DMS 273 treated with DMSO at 0.1 percent for 48 hours (cell line): Measurements from ENCODE around the gene CTSC.
"Not testable (repeated sequence)": the region's sequence is repeated elsewhere in the genome, so short reads cannot be mapped to it uniquely, and the experiment has no call there.

Source experiments
- DNase-seq: peaks from one replicate; lab custom pipeline; 2025; lab: John Stamatoyannopoulos, UW

Gene CTSC

DNA sequence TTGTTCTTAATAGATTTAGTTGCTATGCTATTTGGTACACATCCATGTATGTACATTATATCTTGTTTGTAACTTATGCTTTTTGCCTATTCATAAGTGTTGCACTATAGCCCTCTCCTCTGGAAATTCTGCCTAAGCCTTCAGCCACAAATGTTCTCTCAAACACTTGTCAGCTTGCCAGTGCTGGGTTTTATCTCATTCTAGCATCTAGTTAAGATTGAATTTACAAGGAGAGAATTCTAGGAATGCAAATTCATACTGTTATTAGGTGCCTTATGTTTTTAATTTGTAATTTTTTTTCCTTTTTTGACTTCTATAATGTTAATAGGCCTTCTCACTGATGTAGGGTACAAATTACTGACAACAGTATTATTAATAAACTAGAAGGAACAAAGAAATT, 14.6 kb upstream of the CTSC start:
- no peak for DNase-seq

DNA sequence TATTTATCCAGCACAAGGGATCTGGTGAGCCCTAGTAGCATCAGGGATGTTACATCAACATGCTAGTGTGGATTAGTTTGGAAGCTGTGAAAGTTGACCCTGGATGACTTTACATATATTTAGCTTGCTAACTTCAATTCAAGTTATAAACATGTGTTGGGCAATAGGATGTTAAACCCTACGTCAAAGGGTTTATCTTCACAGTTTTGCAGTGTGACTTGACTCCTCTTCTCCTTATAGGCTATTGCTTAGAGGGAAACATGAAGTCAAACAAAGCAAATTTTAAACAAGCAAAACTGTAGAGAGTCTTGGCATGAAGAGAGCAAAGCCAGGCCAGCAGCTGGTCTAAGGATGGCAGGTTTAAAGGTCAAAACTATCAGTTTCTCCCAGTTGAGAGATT, 11.3 kb upstream of the CTSC start:
- no peak for DNase-seq

DNA sequence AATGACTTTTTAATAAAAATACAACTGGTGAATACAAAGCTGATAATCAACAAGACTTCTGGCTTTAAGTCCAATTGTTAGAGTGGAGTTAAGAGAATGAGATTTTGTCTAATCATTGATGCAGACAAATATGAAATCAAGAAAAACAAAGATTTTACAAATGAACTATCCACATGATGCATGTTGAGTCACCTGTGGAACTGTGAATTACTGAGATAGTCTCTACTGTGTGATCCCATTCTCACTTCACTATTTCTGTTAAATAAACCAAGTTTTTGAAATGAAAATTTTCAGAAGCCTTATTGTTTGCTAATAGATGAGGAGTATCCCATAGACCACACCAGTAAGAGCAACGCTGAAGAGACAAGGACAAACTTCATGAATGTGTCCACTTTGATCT, 8.4 kb upstream of the CTSC start:
- DNase-seq = no peak

DNA sequence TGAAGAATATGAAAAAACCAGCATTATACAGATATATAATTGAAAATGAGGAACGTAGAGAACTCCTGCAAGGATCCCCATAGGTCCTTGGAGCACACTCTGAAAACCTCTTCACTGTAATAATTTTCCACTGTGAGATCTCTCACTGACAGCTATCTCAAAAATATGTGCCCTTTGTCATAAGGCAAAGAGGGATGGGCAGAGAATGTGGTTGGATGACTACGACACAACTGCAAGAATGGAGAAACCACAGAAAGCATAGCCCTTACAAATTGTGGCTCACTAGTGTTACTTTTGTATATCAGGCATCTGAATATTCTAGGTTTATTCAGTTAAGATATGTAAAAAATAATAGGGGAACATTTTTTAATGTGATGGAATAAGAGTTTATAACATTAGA, 7.9 kb upstream of the CTSC start:
- no peak for DNase-seq

DNA sequence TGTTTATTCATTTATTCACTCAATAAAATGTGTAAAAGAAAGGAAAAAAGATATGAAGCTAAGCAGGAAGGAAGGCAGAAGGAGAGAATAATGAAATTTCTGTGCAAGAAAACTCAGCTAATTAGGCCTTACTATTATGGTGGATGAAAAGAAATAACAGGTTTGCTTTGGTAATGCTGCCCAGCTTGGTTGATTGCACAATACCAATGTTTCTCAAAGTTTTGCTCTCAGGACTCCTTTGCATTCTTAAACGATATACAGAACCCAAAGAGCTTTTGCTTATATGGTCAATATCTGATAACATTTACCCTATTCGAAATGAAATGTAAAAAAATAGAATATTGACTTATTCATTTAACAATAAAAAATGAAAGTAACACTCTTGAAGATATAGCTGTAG, 7.3 kb upstream of the CTSC start:
- DNase-seq = no peak

DNA sequence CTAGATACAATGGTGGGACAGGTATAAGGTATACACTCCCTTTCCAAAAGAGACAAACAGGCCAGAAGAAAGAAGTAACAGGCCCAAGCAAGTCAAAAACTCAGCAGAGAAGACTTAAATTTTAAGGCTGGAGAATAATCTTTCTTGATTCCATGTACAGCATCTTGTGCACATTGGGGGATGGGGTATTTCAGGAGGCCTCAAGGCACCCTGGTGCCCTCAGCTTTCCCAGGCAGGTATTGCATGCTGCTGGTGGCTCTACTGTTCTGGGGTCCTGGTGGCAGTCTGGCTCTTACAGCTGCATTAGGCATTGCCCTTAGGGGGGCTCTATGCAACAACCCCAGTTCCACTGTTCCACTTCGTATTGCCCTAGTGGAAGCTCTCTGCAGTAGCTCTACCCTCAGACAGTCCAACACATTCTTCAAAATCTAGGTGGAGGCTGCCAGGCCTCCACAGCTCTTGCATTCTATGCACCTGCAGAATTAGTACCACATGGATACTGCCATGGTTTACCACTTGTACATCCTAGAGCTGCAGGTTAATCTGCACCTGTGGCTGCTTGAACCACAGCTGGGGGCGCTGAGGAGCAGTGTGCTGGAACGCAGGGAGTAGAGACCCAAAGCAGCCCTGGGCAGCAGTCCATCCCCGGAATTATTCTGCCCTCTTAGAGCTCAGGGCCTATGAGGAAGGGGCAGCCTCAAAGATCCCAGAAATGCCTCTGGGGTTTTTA, 4.2 kb upstream of the CTSC start:
- DNase-seq = no peak

DNA sequence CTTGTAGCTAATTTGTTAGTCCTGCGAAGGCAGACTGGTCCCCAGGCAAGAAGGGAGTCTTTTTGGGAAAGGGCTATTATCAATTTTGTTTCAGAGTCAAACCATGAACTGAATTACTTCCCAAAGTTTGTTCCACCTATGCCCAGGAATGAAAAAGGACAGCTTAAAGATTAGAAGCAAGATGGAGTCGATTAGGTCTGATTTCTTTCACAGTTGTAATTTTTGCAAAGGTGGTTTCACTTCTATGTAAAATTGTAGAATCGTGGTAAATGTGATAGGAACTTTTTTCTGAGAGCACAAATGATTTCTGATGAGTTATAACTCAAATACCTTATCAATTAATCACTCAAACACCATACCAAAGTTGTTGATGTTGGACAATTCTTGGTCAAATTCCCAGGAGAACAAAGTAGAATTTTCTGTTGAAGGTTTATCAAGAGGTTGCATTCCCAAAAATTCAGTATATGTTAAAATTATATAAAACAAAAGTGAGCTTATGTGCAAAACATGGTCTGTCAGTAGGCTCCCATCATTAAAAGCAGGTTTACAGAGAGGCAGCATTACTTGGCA, 2.9 kb upstream of the CTSC start:
- DNase-seq = no peak

DNA sequence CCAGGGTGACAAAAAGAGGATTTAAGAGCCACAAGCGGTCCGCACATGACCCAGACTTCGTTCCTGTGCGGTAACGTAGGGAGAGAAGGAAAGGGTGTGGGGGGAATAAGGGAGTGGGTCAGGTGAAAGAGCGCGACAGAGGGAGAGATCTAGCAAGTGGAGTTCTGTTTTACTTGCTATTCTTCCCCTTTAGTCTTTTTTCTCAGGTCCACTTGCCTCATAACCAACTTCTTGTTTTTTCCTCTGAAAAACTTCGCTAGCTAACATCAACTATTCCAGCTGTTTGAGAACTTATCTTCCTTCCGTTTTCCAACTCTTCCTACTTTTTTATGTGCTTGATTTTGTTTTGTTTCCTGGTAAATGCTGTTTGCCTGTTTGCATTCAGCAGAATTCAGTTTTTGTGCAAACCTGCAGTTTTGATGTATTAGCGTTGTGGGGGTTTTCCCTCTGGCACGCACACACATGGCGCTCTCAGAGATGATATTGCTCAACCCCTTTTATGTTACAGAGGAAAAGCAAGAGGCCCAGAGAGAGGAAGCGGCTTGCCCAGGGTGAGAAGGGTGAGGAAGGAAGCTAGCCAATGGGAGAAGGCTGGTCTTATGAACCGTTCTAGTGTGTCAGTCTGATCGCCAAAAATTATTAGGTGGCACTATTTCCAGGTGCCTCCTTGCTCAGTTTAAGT, 592 bp upstream of the CTSC start:
- no peak for DNase-seq

DNA sequence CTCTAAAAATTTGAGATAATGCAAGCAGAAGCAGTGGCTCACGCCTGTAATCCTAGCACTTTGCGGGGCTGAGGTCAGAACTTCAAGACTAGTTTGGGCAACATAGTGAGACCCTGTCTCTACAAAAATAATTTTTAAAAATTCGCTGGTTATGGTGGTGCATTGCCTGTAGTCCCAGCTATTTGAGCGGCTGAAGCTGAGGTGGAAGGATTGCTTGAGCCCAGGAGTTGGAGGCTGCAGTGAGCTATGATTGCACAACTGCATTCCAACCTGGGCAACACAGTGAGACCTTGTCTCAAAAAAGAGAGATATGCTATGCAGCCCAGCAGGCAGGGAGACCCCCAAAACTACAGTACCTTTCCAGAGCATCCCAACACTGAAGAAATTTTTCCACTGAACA, 2.3 kb downstream of the CTSC start:
- DNase-seq = no peak

DNA sequence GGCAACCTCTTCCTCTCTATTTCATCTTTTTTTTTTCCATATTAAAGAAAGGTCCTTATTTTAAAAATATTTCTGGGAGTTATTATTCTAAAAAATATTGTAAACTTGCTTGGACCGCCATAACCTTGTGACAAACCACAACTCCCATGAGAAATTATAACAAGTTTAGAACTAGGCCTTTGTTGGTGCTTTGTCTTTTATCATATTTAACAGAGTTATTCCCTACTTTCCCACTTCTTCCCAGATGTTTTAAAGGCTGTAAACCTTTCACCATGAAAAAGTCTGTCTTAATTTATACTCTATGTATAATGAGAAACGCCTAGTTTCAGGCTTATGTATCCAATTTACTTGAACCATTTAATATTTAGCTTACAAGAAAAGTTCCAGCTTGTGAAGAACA, 3.7 kb downstream of the CTSC start:
- no peak for DNase-seq

DNA sequence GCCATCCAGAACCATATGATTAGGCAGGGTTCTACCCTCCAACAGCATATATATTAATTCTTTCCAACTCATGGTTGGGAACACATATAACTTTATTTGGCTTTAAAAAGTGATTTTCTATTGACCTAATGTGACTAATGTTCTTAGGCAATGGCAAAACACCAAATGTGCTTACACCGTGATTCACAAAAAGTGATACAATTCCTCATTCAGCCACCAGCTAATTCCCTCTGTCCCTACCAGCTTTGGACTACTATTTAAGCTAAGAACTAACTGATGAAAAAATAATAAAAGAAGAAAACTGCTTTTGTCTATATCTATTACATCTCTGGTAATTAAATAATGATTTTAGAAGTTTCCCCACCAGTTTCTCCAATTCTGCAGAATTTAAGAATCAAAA, 4.7 kb downstream of the CTSC start:
- no peak for DNase-seq

DNA sequence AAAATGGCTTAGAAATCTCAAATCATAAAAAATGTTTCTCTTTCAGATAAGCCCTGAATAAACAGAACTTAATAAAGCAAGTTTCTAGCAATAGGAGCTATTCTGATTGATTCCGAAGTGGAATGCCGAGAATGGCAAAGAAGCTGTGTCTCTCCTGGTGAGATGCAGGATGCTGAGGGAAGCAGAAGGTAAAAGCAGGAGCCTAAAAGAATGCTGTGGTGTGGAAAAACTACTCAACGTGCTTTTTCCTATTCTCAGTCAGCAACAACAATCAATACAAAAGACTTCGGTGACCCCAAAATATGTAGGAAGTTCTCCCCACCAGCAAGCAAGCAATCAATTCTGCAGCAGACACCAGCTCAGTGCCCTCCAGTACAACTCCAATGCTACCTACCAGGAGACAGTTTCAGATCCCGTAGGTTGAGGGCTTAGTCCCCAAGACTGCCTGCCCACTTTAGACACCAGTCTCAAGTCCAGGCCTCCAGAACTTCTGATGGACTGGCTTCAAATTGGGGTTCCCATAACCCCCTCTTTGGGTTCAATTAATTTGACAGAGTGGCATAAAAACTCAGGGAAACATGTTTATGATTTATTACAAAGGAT, 6.6 kb downstream of the CTSC start:
- no peak for DNase-seq

DNA sequence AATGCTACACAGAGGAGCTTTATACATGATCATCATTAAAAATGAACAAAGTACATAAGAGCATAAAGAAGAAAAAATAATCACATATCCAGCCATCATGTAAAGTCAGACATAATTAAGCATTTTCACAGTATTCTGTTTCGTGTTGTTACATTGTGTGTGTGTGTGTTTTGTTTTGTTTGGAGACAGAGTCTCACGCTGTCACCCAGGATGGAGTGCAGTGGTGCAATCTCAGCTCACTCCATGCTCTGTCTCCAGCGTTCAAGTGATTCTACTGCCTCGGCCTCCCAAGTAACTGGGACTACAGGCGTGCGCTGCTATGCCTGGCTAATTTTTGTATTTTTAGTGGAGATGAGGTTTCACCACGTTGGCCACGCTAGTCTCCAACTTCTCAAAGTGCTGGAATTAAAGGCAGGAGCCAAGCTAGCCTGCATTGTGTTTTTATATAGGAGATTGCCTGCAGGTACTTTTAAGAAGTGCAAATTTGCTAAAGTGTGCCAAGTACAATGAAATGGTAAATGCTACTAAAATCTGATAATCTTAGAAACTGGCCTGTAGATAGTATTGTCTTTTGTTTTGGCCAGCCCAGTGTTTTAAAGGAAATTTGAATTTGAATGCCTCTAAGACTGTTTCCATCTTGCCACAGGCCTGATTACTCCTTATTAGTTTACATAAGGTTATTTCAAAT, 7.8 kb downstream of the CTSC start:
- DNase-seq = no peak

DNA sequence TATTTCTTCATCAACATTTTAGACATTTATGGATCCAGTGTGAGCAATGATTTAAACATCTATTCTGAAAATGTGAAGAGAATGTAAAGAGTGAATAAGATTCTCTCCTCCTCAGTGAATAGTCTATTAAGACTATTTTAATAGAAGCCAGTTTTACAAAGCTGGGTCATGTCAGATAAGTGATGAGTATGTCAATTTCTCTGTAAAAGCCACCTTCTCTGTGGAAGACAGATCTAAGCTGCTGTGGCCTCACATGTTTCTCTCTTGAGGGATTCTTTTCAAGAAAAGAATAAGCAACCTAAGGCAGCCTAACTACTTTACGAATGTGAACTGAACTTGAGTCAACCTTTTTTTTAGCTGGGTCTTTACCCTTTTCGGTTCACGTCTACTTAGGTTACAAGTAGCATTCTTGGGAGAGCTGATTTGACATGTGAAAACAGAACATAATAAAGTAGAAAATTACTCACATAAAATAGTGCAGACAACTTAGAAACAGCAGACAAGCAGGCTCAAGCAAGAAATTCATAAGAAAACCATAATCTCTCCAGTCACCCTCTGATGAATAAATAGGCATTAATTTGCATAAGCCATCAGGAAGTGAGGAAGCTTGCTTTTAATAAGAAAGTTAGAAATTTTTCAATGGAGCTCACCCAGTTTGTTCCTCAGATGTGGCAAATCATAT, 9.9 kb downstream of the CTSC start:
- DNase-seq = no peak

DNA sequence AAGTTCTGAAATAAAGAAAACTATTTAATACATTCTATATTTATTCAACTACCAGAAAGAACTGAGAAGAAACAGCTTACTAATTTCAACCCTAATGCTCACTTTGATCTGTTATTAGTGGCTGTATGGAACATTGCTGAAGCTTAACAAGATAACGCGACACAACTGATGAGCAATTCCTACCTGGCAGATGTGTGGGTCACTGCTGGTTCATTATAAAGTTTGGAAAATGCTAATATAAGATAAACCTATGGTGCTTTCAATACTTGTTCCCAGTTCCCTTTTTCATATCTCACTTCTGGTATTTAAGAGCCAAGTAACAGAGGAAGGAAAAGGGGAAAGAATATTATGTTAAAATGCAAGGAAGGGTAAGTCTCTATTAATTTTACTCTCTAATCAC, 10.5 kb downstream of the CTSC start:
- no peak for DNase-seq

DNA sequence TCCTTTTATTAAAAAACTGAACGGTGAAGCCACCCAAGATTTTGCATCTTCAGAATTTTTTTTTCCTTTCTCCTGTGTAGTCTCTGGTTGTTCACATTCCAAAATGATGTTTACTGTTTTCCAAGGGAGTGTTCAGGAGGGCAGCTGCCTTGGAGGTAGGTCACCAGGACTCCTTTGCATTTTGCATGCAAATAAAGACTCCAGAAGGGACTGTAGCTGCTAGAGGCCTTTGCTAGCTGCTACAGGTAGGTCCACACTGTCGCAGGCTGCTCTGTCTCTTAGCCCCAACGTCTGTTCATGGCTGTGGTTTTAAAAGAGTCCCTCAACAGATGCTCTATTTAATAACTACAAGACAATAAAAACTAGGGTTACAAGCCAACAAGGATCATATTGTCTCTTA, 11.4 kb downstream of the CTSC start:
- DNase-seq = no peak

DNA sequence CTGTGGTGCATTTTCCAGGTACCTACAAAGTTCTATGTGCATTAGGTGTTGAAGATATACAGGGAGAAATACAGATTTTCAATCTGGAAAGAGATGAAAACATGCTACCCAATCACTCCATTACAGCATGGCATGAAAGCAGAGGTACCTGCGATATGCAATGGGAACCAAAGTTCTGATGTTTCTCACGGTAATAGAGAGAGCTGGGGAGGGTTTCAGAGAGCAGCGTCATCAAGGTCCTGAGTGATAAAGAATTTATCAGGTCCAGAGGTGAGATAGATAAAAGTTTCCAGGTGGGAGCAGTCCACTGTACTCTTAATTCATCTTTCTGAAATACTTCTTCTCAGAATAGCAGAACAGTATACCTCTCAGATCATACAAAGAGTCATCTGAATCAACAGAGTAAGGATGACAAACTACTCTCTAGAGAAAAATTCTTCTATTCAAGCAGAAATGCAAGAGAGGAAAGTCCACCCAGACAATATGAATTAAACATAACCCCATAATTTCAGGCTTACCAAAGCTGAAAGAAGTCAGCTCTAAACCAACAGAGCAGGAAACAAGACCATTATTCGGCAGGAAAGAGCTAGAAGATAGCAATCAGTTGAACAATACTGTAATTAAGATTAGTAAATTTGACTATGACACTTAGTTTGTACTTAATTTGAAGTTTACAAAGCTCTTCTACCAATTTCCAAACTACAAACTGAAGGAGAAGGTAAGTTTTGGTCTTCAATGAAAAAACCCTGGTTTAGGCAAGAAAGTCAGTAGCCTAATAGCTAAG, 12.8 kb downstream of the CTSC start:
- no peak for DNase-seq

DNA sequence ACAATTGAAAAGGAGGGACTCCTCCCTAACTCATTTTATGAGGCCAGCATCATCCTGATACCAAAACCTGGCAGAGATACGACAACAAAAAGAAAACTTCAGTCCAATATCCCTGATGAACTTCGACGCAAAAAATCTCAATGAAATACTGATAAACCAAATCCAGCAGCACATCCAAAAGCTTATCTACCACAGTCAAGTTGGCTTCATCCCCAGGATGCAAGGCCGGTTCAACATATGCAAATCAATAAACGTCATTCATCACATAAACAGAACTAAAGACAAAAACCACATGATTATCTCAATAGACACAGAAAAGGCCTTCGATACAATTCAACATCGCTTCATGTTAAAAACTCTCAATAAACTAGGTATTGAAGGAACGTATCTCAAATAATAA, 14.7 kb downstream of the CTSC start:
- DNase-seq = not testable (repeated sequence)

DNA sequence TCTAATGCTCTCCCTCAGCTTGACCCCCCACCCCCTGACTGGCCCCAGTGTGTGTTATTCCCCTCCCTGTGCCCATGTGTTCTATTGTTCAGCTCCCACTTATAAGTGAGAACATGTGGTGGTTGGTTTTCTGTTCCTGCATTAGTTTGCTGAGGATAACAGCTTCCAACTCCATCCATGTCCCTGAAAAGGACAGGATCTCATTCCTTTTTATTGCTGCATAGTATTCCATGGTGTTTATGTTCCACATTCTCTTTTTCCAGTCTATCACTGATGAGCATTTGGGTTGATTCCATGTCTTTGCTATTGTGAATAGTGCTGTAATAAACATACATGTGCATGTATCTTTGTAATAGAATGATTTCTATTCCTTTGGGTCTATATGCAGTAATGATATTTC, 16.1 kb downstream of the CTSC start:
- DNase-seq = not testable (repeated sequence)

DNA sequence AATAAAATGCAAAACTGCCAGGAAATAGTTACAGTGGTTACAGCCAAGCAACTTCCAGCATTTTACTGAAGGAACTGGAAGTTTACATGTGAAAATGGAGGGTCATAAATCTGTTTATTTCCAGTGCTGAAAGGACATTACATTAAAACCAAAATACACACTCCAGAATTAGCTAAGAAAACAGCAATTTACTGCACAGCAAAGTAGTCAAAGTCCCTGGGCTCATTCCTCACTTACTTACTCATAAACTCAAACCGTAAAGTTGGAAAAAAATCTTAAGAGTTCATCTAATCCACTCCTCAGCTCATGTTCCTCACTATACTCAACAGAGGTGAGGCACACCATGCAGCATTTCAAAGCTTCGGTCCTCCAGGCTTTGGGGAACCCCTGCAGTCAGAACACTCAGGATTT, 17.4 kb downstream of the CTSC start:
- DNase-seq = no peak

DNA sequence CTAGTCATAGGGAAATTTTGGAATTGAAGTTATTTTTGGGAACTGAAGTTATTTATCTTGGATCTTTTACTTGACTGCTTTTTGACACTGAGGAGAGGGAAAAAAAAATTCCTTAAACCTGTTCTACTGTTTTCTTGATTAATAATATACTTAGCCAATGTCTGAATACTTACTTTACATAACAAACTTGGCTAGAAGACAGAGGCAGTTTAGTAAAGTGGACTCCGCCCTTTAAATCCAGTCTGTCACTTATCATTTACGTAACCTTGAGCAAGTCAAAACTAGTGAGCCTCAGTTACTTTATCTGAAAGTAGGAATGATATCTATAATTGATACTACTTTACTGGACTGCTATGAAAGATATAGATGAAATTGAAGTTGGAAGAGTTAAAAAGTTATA, 19.5 kb downstream of the CTSC start:
- no peak for DNase-seq
